PC-3 (cell line): ENCODE data around the gene LIN7A. TPM values are rescaled to one million over a fixed set of nuclear protein-coding genes. Genes with fewer than 3 reads are reported as not detected.

Experiments used
- ATAC-seq: fragments of 200-7000 bp; cut with Tn5 transposase; 2 replicates; pipeline ENCODE4 v1.9.1; 2020; ENCODE audit warnings: mild to moderate bottlenecking, moderate library complexity
- BruUV-seq: library from RNA; stranded (reverse); fragments of 400-500 nt; replicated peaks from 2 replicates; lab custom pipeline; 2021; lab: Mats Ljungman, UMichigan
- CTCF ChIA-PET: fragments of 300-600 bp; sonication (Branson Sonifier 250); formaldehyde crosslinking; loops from one replicate; lab custom pipeline; 2022; ENCODE audit warnings: antibody characterized with exemption; lab: Charles Lee
- POLR2A ChIA-PET: fragments of 300-600 bp; sonication (Branson Sonifier 250); formaldehyde crosslinking; loops from one replicate; lab custom pipeline; 2022; ENCODE audit warnings: antibody characterized with exemption; ENCODE audit not compliant: unreplicated experiment; lab: Charles Lee
- DNase-seq: peaks from one replicate; pipeline ENCODE4 v3.0.0-alpha.2; 2015
- H2AFZ ChIP-seq: fragments of 300-600 bp; sonication (generic); 2 replicates; pipeline ENCODE4 v1.6.0; 2016; ENCODE audit warnings: antibody characterized with exemption, low read length
- H3F3A ChIP-seq: fragments of 300-600 bp; sonication (generic); one replicate; pipeline ENCODE4 v1.6.0; 2017; ENCODE audit warnings: antibody characterized with exemption, low read length, control low read depth, mild to moderate bottlenecking; ENCODE audit not compliant: unreplicated experiment
- H3K27ac ChIP-seq: fragments of 300-600 bp; sonication (generic); 2 replicates; pipeline ENCODE4 v1.5.1; 2016; ENCODE audit warnings: mild to moderate bottlenecking, low read length
- H3K27me3 ChIP-seq: fragments of 300-600 bp; sonication (generic); 2 replicates; pipeline ENCODE4 v1.6.1; 2016; ENCODE audit warnings: low read length, mixed read lengths
- H3K36me3 ChIP-seq: fragments of 300-600 bp; sonication (generic); 2 replicates; pipeline ENCODE4 v1.6.1; 2016; ENCODE audit warnings: low read depth, mixed run types, low read length, mixed read lengths
- H3K4me1 ChIP-seq: fragments of 300-600 bp; sonication (generic); 2 replicates; pipeline ENCODE4 v1.5.1; 2016; ENCODE audit warnings: low read length; ENCODE audit not compliant: insufficient read depth
- H3K4me2 ChIP-seq: fragments of 300-600 bp; sonication (generic); 2 replicates; pipeline ENCODE4 v1.6.0; 2016; ENCODE audit warnings: low read length
- H3K4me3 ChIP-seq: fragments of 300-600 bp; sonication (generic); 2 replicates; pipeline ENCODE4 v1.5.1; 2016; ENCODE audit warnings: mild to moderate bottlenecking, low read length, mixed read lengths
- H3K79me2 ChIP-seq: fragments of 300-600 bp; sonication (generic); 2 replicates; pipeline ENCODE4 v1.6.1; 2017; ENCODE audit warnings: low read length, mixed read lengths
- H3K9ac ChIP-seq: fragments of 300-600 bp; sonication (generic); 2 replicates; pipeline ENCODE4 v1.6.0; 2016; ENCODE audit warnings: mild to moderate bottlenecking, low read length
- H3K9me2 ChIP-seq: fragments of 300-600 bp; sonication (generic); replicated peaks from 2 replicates; pipeline ENCODE4 v1.6.1; 2016; ENCODE audit warnings: mixed run types, low read length, mixed read lengths
- H3K9me3 ChIP-seq: fragments of 300-600 bp; sonication (generic); 2 replicates; pipeline ENCODE4 v1.6.1; 2016; ENCODE audit warnings: low read length, mixed read lengths
- H4K20me1 ChIP-seq: fragments of 300-600 bp; sonication (generic); 2 replicates; pipeline ENCODE4 v1.6.1; 2016; ENCODE audit warnings: low read length, mixed read lengths
- EZH2 ChIP-seq: fragments of 300-600 bp; sonication (generic); IDR thresholded peaks from one replicate; pipeline ENCODE4 v1.6.1; 2017; ENCODE audit warnings: antibody characterized with exemption, mild to moderate bottlenecking, low read length; ENCODE audit not compliant: unreplicated experiment
- EZH2phosphoT487 ChIP-seq: fragments of 300-600 bp; sonication (generic); IDR thresholded peaks from 2 replicates; pipeline ENCODE4 v1.6.1; 2018; ENCODE audit warnings: mild to moderate bottlenecking, antibody characterized with exemption, low read length, borderline replicate concordance
- intact Hi-C: fragments of 100-400 bp; cut with micrococcal nuclease; formaldehyde crosslinking; loops from 2 replicates; pipeline ENCODE4 v1.9.0; 2023
- total RNA-seq: library from RNA; depleted of rRNA; stranded (reverse); fragments of >200 nt; gene quantifications from 2 replicates; pipeline ENCODE4 v1.2.3, GENCODE V29; 2014
- TF ChIP-seq, protein P1 (sequence below): fragments of 300-600 bp; sonication (generic); conservative IDR thresholded peaks from 2 replicates; pipeline ENCODE4 v1.5.1; 2017; ENCODE audit warnings: antibody characterized with exemption, low read depth, mild to moderate bottlenecking, low read length

The LIN7A gene
- total RNA-seq, 1 experiment from 2014 or later = not detected

GRCh38 chr12:80838708-80839107 lies 99.0 kb downstream of the LIN7A start:
- TF ChIP-seq EZH2 (no peak), EZH2phosphoT487 (no peak)
- TF ChIP-seq, protein P1, sequence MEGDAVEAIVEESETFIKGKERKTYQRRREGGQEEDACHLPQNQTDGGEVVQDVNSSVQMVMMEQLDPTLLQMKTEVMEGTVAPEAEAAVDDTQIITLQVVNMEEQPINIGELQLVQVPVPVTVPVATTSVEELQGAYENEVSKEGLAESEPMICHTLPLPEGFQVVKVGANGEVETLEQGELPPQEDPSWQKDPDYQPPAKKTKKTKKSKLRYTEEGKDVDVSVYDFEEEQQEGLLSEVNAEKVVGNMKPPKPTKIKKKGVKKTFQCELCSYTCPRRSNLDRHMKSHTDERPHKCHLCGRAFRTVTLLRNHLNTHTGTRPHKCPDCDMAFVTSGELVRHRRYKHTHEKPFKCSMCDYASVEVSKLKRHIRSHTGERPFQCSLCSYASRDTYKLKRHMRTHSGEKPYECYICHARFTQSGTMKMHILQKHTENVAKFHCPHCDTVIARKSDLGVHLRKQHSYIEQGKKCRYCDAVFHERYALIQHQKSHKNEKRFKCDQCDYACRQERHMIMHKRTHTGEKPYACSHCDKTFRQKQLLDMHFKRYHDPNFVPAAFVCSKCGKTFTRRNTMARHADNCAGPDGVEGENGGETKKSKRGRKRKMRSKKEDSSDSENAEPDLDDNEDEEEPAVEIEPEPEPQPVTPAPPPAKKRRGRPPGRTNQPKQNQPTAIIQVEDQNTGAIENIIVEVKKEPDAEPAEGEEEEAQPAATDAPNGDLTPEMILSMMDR = no peak
- POLR2A ChIA-PET = no interaction called here
- Histone ChIP-seq H3K27me3 (peaks cover 16% of the 10 kb centered on the region), H3K4me2 (no peak overlapping the region), H3K79me2 (no peaks in the 10 kb centered on the region), H3K27ac (no peak overlapping the region), H2AFZ (no peak overlapping the region), H3K4me3 (no peak overlapping the region), H3F3A (no peaks in the 10 kb centered on the region), H3K36me3 (no peaks in the 10 kb centered on the region), H3K9ac (no peak overlapping the region), H3K4me1 (no peaks in the 10 kb centered on the region), H3K9me3 (no peaks in the 10 kb centered on the region), H3K9me2 (no peaks in the 10 kb centered on the region), H4K20me1 (no peaks in the 10 kb centered on the region)
- ATAC-seq = no peak
- intact Hi-C loops = loop anchor here (5.0 kb wide), 1 partner anchor 109 kb away; no protein-coding TSS in a partner anchor
- CTCF ChIA-PET = no interaction called here
- no TSS peak for BruUV-seq
- DNase-seq = no peak

GRCh38 chr12:80838024-80838658 lies 99.6 kb downstream of the LIN7A start:
- ChIA-PET POLR2A (no interaction called here), CTCF (interaction anchor here (1.1 kb wide), 1 partner anchor 420 kb away, joined by 12 read pairs; no protein-coding TSS in a partner anchor)
- Histone ChIP-seq H3K9me3 (no peaks in the 10 kb centered on the region), H3F3A (no peaks in the 10 kb centered on the region), H4K20me1 (no peaks in the 10 kb centered on the region), H3K79me2 (no peaks in the 10 kb centered on the region), H3K4me1 (no peaks in the 10 kb centered on the region), H3K9me2 (no peaks in the 10 kb centered on the region), H3K27ac (no peak overlapping the region), H3K36me3 (no peaks in the 10 kb centered on the region), H3K4me2 (no peak overlapping the region), H3K4me3 (no peak overlapping the region), H3K9ac (no peak overlapping the region), H3K27me3 (peaks cover 16% of the 10 kb centered on the region), H2AFZ (no peak overlapping the region)
- no peak for DNase-seq
- no peak for ATAC-seq
- intact Hi-C loops = loop anchor here (5.0 kb wide), 1 partner anchor 109 kb away; no protein-coding TSS in a partner anchor
- BruUV-seq = no TSS peak
- no peak for TF ChIP-seq EZH2
- no peak for TF ChIP-seq EZH2phosphoT487
- TF ChIP-seq, protein P1 = no peak
